Smooth muscle cell of the brain vasculature (primary cell): ENCODE measurements around the gene ZMYND8.

ENCODE experiments used
- DNase-seq: peaks from one replicate; pipeline ENCODE4 v3.0.0-alpha.2; 2012; ENCODE audit warnings: low read depth, low spot score

The ZMYND8 gene

GRCh38 chr20:47332381-47333206, 23.9 kb downstream of the ZMYND8 start:
- DNase-seq: no peak

DNA sequence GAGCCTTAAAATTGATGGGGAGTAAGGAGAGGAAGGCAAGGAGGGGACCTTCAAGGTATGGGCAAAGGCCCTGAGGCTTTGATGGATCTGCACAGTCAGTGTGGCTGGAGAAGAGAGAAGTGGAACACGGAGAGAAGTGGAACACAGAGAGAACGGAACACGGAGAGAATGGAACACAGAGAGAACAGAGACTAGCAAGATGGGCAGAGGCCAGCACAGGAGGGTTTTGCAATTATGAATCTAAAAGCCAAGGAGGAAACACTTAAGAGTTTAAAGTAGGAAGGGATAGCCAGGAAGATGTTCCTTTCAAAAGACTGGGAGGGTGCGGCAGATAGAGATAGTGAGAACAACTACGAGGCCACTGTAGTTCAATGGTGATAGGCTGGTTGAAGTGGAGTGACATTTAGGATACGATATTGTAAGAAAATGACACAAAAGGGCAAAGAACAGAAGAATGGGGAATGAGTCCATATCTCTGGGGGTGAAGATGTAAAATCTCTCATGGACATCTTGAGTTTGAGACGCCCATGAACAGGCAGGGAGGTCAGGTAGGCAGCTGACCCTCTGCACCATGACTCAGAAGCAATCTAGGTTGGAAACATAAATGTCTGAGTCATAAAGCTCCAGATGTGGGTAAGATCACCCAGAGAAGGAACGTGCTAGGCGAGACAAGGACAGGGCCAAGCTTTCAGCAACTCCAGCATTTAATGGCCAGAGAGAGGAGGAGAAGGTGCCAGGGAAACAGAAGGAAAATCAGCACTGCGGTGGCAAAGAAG, 25.4 kb downstream of the ZMYND8 start:
- DNase-seq: no peak

DNA sequence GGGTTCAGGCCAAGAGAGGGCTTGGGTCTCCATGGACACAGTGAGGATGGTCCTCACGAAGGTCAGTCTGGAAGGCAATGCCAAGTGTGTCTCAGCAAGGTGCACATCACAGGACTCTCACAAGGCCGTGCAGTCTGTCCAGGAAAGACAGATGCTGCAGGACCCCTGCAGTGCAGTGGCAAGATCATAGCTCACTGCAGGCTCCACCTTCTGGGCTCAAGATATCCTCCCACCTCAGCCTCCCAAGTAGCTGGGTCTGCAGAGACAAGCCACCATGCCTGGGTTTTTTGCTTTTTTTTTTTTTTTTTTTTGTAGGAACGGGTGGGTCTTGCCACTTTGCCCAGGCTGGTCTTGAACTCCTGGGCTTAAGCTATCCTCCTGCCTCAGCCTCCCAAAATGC, 26.4 kb downstream of the ZMYND8 start:
- no peak for DNase-seq

GRCh38 chr20:47328129-47328528, 28.4 kb downstream of the ZMYND8 start:
- DNase-seq: no peak

DNA sequence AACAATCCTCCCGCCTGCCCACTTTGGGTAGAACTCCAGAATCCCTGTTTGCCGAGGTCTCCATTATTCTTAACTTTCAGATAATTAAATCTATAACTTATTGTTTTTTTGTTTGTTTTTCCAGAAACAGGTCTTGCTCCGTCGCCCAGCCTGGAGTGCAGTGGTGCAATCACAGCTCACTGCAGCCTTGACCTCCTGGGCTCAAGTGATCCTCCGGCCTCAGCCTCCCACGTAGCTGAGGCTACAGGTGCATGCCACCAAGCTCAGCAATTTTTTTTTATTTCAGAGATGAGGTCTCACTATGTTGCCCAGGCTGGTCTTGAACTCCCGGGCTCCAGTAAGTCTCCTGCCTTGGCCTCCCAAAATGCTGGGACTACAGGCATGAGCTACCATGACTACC, 28.8 kb downstream of the ZMYND8 start:
- DNase-seq: no peak

- no peak for DNase-seq
Measured at GRCh38 chr20:47326658-47327268, 29.7 kb downstream of the ZMYND8 start.

DNA sequence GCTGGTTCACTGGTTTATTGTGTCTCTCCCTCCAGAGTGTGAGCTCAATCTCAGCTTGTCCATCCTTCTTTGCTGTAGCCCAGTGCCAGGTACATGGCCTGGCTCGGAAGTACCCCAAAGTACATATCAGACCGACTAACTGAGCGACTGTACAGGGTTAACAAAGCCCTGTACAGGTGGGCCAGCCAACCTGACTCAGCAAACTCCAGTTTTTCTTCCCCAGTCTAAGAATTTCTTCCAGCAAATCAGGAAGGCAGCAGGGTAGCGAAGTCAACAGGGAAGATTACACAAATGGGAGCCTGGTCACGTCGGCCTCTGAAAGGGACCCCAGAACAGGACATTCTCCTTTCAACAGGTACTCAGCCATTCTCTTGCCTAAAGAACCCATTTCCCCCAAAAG, 31.3 kb downstream of the ZMYND8 start:
- no peak for DNase-seq

- DNase-seq: no peak
Measured at GRCh38 chr20:47320990-47321805, 35.3 kb downstream of the ZMYND8 start.

DNA sequence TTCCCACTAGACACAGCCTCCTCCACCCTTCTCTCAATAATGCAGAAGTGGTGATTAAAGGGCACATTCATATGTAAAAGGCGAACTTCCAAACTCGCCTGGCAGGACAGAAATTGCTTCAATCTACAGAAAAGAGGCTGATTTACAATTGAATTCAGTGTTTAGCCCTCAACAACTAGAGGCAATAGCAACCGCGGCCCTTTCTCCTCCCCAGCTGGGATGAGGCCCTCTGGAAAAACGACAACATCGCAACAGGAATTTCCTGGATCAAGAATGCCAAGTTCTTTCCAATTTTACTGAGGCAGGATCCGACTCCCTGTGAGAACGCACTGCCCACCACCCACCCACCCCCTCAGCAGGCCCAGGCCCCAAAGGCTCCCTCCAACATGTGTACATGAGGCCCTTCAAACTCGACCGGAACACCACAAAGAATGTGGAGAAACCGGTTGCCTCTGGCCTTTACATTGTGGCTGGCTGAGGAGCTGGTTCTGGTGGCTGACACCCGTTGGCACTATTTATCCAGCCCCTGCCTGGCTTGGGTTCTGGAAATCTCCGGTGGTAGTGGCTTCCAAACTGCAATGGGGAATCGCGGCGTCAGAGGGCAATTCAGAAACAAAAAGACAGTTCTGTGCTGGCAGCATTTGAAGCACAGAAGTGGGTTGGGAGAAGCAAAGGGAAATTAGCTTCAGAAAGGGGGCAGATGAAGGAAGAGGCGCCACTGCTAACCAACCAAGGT, 36.8 kb downstream of the ZMYND8 start:
- no peak for DNase-seq

DNA sequence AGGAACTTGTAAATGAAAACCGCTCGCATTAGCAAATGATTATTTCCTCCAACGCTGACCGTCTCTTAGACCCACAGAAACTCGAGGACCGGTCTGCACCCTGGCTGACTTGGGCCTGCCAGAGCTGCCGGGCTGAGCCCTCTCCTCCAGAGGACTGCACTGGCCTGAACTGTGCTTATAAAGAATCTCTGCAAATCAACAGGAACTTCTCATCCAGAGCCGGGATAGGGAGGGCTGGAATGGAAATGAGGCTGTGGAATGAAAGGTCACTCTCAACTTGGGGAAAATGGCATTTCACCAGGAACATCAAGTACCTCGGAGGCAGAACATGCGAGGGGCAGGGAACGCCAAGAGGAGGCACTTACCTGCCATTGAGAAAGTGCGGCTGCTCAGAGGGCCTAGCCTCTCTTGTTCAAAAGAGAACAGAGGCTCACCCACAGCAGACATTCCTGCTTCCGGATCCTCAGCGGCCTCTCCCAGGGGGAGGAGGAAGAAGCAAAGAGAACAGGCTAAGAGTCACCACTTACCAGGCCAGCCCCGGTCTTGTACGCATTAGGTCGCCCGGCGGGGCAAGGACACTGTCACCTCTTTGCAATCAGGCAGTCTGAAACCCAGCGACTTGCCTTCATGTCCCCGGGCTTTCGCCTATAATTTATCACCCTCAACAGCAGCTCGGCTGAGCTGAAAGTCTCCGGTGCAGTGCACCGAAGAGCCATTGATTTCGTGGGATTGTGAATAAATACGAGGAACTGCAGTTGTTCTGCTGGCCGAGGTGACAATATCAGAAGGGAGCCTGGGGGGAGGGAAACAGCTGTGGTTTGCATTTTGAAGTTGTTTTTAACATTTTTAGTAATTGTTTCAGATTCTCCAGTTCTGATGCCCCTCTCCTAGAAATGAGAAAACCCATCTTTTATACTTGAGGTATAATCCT, 37.6 kb downstream of the ZMYND8 start:
- no peak for DNase-seq

- no peak for DNase-seq
Measured at GRCh38 chr20:47318027-47318585, 38.4 kb downstream of the ZMYND8 start.

- no peak for DNase-seq
Measured at GRCh38 chr20:47317127-47317895, 39.2 kb downstream of the ZMYND8 start.

DNA sequence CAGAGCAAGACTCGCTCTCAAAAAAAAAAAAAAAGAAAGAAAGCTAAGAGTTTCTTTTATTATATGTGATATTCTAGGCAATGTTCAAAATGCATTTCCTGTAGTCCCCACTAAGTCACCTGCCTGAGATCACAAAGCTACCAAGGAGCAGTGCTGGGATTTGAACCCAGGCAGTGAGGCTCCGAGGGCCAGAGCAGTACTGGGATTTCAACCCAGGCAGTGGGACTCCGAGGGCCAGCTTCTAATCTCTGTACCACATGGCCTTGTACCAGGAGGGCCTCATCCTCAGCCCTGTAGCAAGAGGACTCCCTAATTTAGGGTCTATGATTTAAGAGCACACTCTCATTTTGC, 39.7 kb downstream of the ZMYND8 start:
- no peak for DNase-seq

- DNase-seq: no peak
Measured at GRCh38 chr20:47315339-47316056, 41.0 kb downstream of the ZMYND8 start.

GRCh38 chr20:47314647-47315338, 41.7 kb downstream of the ZMYND8 start:
- no peak for DNase-seq

GRCh38 chr20:47311967-47312681, 44.4 kb downstream of the ZMYND8 start:
- no peak for DNase-seq

- DNase-seq: no peak
Measured at GRCh38 chr20:47311211-47311610, 45.3 kb downstream of the ZMYND8 start.
